Measurements from ENCODE around the gene OLIG2.

DNA sequence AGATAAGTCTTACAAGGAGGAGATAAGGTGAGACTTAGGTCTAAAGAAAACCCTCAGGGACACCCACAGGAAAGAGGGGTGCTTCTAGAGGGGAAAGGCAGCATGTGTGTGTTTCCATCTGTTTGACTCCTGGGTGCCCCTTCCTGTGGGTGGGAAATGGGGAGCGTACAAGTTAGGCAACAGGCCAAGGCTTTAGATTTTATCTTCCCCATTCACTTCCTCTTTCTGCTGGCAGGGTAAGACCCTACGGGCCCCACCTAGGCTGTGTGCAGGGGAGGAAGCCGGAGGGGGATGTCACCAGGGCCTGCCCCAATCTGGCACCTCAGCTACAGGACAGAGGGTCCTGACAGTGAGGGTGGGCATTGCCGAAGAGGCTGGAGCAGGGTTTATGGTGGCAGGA is 41.7 kb downstream of the OLIG2 start:
- TF ChIP-seq EP300 (IDR thresholded peaks at IDR 0.05) = no peak
- TF ChIP-seq POLR2A (IDR thresholded peaks at IDR 0.05) = no peak

All from gastroesophageal sphincter (tissue), 2 donors.